GM19193 (cell line): ENCODE data around the gene SLCO2A1.

Experiments used
- POLR2A ChIP-seq: IDR thresholded peaks from 4 replicates; pipeline ENCODE4 v1.6.1; 2011; ENCODE audit not compliant: insufficient read depth, insufficient read length; ENCODE audit errors: extremely low read depth

SLCO2A1 gene

GRCh38 chr3:134030379-134031347, 938 bp upstream of the SLCO2A1 start:
- no peak for TF ChIP-seq POLR2A

GRCh38 chr3:134029256-134029733, 430 bp downstream of the SLCO2A1 start:
- no peak for TF ChIP-seq POLR2A

DNA sequence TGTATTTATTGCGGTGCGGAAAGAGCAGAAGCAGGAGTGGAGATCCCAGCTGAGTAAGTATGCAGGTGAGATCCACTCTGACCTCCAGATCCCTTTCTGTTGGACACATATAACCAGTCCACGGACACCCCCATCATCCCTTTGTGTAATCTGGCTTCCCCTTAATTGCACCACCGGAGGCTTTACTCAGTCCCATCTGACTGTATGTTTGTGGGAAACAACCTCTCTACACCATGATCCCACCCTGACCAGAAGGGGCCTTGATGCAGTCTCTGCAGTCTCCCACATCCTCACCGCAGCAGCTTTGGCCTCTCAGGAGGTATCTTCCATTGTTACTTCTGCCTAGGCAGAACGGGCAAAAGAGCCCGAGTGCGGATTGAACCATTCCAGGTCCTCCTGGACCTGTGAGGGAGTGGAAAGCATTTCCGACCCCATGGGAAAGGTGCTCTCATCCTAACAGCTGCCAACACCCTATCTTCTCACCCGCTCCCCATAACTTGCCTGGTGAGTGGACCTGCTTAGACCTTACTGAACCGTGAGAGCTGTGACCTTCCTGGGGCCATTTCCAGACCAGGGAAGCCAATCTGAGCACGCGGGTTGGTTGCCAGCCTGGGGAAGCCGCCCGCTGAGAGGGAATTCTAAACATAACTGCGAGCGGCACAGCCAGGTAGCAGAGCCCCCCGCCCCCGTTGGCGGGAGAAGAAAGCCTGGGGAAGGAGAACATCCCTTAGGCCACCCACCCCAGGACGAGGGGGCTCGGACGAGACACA, 1.1 kb downstream of the SLCO2A1 start:
- no peak for TF ChIP-seq POLR2A

DNA sequence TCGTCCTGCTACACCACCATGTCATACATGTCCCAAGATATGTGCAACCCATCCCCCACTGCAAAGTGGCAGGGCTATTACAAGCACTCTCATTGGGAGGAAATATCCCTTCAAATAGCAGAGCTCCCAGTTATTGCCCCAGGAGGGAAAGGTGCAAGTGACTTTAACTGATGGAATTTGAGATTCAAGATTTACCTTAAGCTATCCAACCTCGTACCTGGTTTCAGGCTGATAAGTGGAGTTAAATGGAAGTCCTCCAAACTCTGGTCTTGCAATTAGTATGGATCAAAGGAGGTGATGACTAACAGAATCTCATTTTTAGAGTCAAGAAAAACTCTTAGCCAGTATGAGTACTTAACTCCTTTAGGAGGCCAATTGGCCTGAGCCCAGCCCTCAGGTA, 2.1 kb downstream of the SLCO2A1 start:
- no peak for TF ChIP-seq POLR2A

GRCh38 chr3:134020135-134020680, 9.5 kb downstream of the SLCO2A1 start:
- no peak for TF ChIP-seq POLR2A

DNA sequence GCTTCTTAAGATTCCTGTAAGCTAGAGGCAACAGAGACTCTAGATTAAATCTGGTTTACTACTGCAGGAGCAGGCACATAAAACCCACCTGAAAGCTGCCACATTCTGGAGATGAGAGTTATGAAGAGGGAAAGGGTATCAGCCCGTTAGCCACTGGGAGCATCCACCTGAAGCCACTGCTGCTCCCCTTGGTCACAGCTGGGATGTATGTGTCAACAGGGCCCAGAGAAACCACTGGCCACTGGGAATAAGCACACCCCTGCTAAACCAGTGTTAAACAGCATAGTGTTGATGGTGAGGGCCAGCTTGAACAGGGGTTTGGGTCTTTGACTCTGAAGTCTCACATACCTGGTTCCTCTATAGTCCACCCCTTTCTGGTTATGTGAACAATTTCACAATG, 10.9 kb downstream of the SLCO2A1 start:
- no peak for TF ChIP-seq POLR2A

DNA sequence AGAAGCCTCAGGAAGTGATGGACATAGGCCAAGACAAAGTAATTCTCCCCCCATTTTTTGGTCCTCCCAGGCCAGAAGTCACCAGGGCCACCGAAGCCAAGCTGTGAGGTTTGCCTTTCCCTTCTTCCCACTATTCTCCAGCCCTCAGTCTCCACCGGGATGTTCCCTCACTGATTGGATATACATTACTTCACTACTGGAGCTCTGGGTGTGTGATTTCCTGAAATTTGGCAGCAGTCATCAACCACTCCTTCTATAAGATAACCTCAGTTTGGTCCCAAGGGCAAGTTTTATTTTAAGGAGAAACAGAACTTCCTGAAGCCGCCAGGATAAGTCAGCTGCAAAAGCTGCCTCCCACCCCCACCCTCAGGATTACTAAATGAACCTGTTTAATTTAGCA, 11.3 kb downstream of the SLCO2A1 start:
- no peak for TF ChIP-seq POLR2A

DNA sequence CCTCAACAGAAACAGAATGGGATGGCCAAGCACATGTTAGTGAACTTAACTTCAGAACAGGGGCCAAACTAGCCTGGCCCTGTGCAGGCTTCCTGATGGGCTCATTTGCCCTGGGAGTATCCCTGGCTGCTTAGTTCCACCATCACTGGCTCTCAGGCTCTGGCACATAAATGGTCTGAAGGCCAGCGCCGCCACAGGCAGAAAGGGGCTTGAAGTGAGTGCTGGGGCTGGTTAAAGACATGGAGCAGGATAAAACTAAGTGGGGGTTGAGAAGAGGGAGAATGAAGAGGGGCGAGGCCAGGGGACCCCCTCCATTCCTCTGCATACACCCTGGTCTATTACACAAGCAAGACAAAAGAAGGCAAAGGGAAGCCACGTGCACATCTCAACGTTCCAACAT, 12.2 kb downstream of the SLCO2A1 start:
- TF ChIP-seq POLR2A = no peak

DNA sequence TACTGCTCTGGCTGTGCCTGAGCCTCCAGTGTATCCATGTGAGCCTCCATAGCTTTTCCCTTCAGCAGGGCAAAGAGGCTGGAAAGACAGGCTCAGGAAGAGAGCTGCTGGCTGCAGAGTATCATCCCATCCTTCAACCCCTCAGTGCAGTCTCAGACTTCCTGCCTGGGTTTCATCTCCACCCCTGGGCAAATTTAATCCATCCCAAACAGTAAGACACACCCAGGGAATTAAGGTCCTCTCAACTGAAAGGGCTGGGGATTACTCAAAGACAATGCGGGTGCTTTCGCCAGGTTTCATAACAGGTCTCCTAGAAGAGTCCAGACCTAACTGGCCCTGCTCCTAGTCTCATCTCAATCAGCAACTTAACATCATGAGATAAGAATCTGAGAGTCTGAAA, 15.5 kb downstream of the SLCO2A1 start:
- no peak for TF ChIP-seq POLR2A

DNA sequence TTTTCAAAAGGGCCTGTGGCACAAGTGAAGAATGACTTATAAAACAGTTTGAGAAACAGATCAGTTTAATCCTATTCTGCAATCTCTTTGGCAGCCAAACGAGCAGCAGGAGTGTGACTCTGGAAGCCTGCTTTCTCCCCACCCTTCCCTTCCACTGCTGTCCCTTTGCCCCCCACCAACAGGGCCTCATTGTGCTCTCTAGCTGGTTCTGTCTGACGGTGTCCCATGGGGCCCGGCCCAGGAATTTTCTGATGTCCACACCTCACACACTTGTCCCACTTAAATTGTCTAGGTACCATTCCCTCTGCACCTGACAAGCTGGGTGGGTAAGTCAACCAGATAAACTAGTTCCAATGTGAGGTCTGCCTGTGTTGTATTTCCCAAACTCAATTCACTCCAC, 16.4 kb downstream of the SLCO2A1 start:
- TF ChIP-seq POLR2A = no peak

- no peak for TF ChIP-seq POLR2A
These were observed 20.3 kb downstream of the SLCO2A1 start for GRCh38 chr3:134009345-134010000.

- no peak for TF ChIP-seq POLR2A
These were observed 21.0 kb downstream of the SLCO2A1 start for GRCh38 chr3:134008630-134009156.

- no peak for TF ChIP-seq POLR2A
These were observed 21.9 kb downstream of the SLCO2A1 start for GRCh38 chr3:134007819-134008218.

- TF ChIP-seq POLR2A = no peak
These were observed 24.9 kb downstream of the SLCO2A1 start for GRCh38 chr3:134004841-134005240.
